Activated CD4-positive, alpha-beta memory T cell treated with anti-CD3 and anti-CD28 coated beads for 36 hours (primary cell): ENCODE measurements around the gene KRR1. TPM values are rescaled to one million over a fixed set of nuclear protein-coding genes. Genes with fewer than 3 reads are reported as not detected.
"Not testable (repeated sequence)": the region's sequence is repeated elsewhere in the genome, so short reads cannot be mapped to it uniquely, and the experiment has no call there.

Experiments
- CTCF ChIA-PET: fragments of 350-600 bp; sonication (Branson Sonifier 250); formaldehyde crosslinking; loops from one replicate; lab custom pipeline; 2021; ENCODE audit warnings: antibody characterized with exemption, inconsistent platforms; lab: Charles Lee
- POLR2A ChIA-PET: fragments of 350-600 bp; sonication (Branson Sonifier 250); formaldehyde crosslinking; loops from one replicate; lab custom pipeline; 2021; ENCODE audit warnings: antibody characterized with exemption; lab: Charles Lee
- DNase-seq: peaks from one replicate; pipeline ENCODE4 v3.0.0-alpha.2; 2020
- H3K27ac Mint-ChIP-seq: one replicate; pipeline ENCODE4 v1.8.0; 2021; ENCODE audit warnings: mixed read lengths
- H3K27me3 Mint-ChIP-seq: one replicate; pipeline ENCODE4 v1.8.0; 2021; ENCODE audit warnings: mixed read lengths
- H3K36me3 Mint-ChIP-seq: one replicate; pipeline ENCODE4 v1.8.0; 2021; ENCODE audit warnings: mixed read lengths
- H3K4me1 Mint-ChIP-seq: one replicate; pipeline ENCODE4 v1.8.0; 2021; ENCODE audit warnings: low read depth, mixed read lengths
- H3K4me3 Mint-ChIP-seq: one replicate; pipeline ENCODE4 v1.8.0; 2021; ENCODE audit warnings: mild to moderate bottlenecking, mixed read lengths
- H3K9me3 Mint-ChIP-seq: one replicate; pipeline ENCODE4 v1.8.0; 2021; ENCODE audit warnings: mixed read lengths
- intact Hi-C: fragments of 100-400 bp; cut with micrococcal nuclease; formaldehyde crosslinking; loops from one replicate; pipeline ENCODE4 v1.15.1; 2023
- total RNA-seq, 2 experiments: library from RNA; stranded (reverse); gene quantifications; one replicate each; pipeline ENCODE4 v1.2.3, GENCODE V29; 2021

Gene KRR1
- total RNA-seq, 2 experiments from 2014 or later: 96.6 to 106 TPM

DNA sequence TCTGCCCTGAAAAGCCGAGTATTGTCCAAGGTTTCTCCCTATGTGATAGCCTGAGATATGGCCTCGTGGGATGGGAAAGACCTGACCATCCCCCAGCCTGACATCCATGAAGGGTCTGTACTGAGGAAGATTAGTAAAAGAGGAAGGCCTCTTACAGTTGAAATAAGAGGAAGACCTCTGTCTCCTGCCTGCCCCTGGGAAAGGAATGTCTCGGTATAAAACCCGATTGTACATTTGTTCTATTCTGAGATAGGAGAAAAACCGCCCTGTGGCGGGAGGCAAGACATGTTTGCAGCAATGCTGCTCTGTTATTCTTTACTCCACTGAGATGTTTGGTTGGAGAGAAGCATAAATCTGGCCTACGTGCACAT, 66.3 kb downstream of the KRR1 start:
- H3K36me3 Mint-ChIP-seq, H3K4me3 Mint-ChIP-seq, H3K27ac Mint-ChIP-seq, H3K9me3 Mint-ChIP-seq, DNase-seq, POLR2A ChIA-PET, H3K27me3 Mint-ChIP-seq, CTCF ChIA-PET, H3K4me1 Mint-ChIP-seq: not testable (repeated sequence)
- intact Hi-C loops: loop anchor here (1.0 kb wide), 1 partner anchor 10 kb away; no protein-coding TSS in a partner anchor

DNA sequence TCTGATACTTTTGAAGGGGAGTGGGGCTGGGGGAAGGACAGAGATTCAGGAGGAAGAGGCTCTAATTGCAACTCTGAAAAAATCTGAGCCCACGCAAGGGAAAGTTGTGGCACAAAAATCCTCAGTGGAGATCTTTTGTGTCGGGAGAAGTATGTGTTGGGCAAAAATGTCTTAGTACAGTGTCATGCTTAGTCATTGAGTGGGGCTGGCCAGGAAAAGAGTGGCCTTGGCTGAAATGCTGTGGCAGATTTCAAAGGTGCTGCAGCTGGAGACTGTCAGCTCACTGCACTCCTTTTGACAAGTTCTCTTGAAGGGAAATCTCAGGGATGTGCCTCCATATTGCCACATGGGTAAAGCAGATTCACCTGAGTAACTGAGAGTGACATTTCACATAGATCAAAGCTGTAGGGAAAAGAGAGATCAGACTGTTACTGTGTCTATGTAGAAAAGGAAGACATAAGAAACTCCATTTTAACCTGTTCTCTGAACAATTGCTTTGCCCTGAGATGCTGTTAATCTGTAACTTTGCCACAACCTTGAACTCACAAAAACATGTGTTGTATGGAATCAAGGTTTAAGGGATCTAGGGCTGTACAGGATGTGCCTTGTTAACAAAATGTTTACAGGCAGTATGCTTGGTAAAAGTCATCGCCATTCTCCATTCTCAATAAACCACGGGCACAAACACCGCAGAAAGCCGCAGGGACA, 66.8 kb downstream of the KRR1 start:
- DNase-seq: no peak
- Mint-ChIP-seq H3K4me3 (no peak overlapping the region), H3K4me1 (no peaks in the 10 kb centered on the region), H3K9me3 (no peaks in the 10 kb centered on the region), H3K27ac (no peak overlapping the region), H3K27me3 (peaks cover 5% of the 10 kb centered on the region), H3K36me3 (peaks cover 7% of the 10 kb centered on the region)
- intact Hi-C loops: loop anchor here (1.0 kb wide), 1 partner anchor 11 kb away; no protein-coding TSS in a partner anchor
- ChIA-PET POLR2A (no interaction called here), CTCF (no interaction called here)

DNA sequence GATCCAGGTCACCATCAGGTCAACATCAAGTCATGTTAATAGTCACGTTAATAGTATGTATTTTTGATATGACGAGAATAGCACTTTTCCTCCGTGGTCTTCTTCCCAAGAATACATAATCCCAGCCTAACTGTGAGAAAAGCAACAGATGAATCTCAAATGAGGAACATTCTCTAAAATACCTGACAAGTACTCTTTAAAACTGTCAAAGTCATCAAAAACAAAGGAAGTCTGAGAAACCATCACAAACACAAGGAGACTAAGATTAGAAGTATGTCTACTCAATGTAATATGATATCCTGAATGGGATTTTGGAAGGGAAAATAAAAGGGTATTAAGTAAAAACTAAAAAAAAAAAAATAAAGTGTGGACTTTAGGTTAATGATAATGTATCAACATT, 67.7 kb downstream of the KRR1 start:
- intact Hi-C loops: no loop called here
- no peak for DNase-seq
- POLR2A ChIA-PET: no interaction called here
- CTCF ChIA-PET: interaction anchor here (1.1 kb wide), 1 partner anchor 61 kb away, joined by 3 read pairs; no protein-coding TSS in a partner anchor
- Mint-ChIP-seq H3K4me1 (no peaks in the 10 kb centered on the region), H3K27me3 (peaks cover 5% of the 10 kb centered on the region), H3K9me3 (no peaks in the 10 kb centered on the region), H3K36me3 (peaks cover 7% of the 10 kb centered on the region), H3K4me3 (no peak overlapping the region), H3K27ac (no peak overlapping the region)

DNA sequence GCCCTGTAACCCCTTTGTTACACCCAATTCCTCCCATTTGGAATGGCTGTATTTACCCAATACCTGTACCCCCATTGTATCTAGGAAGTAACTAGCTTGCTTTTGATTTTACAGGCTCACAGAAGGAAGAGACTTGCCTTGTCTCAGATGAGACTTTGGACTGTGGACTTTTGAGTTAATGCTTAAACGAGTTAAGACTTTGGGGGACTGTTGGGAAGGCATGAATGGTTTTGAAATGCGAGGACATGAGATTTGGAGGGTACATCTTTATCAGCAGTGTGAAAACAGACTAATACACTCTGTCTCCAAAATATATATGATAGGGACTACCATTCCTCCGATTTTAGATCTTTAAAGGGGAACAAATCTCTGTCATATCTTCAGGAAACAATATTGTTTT, 69.0 kb downstream of the KRR1 start:
- H3K27ac Mint-ChIP-seq, H3K9me3 Mint-ChIP-seq: not testable (repeated sequence)
- CTCF ChIA-PET: interaction anchor here (1.0 to 1.1 kb wide), 2 partner anchors 52 to 62 kb away, joined by 3 read pairs; partner anchors contain the start of gene GLIPR1L2

DNA sequence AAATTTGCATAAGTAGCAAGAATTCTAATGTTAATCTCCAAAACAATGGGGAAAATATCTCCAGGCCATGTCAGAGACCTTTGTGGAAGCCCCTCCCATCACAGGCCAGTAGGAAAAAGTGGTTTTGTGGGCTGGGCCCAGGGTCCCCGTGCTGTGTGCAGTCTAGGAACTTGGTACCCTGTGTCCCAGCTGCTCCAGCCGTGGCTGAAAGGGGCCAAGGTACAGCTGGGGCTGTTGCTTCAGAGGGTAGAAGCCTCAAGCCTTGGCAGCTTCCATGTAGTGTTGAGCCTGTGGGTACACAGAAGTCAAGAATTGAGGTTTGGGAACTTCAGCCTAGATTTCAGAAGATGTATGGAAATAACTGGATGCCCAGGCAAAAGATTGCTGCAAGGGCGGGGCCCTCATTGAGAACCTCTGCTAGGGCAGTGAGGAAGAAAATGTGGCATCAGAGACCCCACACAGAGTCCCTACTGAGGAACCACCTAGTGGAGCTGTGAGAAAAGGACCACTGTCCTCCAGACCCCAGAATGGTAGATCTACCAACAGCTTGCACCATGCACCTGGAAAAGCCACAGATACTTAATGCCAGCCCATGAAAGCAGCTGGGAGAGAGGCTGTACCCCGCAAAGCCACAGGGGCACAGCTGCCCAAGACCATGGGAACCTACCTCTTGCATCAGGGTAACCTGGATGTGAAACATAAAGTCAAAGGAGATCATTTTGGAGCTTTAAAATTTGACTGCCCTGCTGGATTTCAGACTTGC, 69.5 kb downstream of the KRR1 start:
- H3K4me1 Mint-ChIP-seq, intact Hi-C loops, H3K27ac Mint-ChIP-seq, H3K4me3 Mint-ChIP-seq, POLR2A ChIA-PET, H3K36me3 Mint-ChIP-seq, H3K27me3 Mint-ChIP-seq, DNase-seq, H3K9me3 Mint-ChIP-seq: not testable (repeated sequence)
- CTCF ChIA-PET: interaction anchor here (1.0 kb wide), 1 partner anchor 51 kb away, joined by 3 read pairs; the partner anchor contains the start of gene GLIPR1L2

More for the DNA sequence above, 69.0 kb downstream of the KRR1 start:
- H3K4me1 Mint-ChIP-seq, DNase-seq, H3K36me3 Mint-ChIP-seq, H3K27me3 Mint-ChIP-seq, H3K4me3 Mint-ChIP-seq, intact Hi-C loops: not testable (repeated sequence)
- POLR2A ChIA-PET: interaction anchor here (0.7 kb wide), 1 partner anchor 45 kb away, joined by 3 read pairs; no protein-coding TSS in a partner anchor

Other genes starting within 250 kb of the KRR1 start
- gene CAPS2, start 181.3 kb downstream of the KRR1 start, total RNA-seq: 1 to 10 TPM; 2.1 to 2.7 TPM
- not detected for gene GLIPR1L1, start 176.9 kb downstream of the KRR1 start, total RNA-seq
- under 1 TPM; 0.17 to 0.24 TPM for gene GLIPR1L2, start 120.5 kb downstream of the KRR1 start, total RNA-seq
- 1 to 10 TPM; 5.8 to 6.8 TPM for gene GLIPR1, start 30.9 kb downstream of the KRR1 start, total RNA-seq